ENCODE measurements around the gene GLI3. TPM values are rescaled to one million over a fixed set of nuclear protein-coding genes. Genes with fewer than 3 reads are reported as not detected.

The GLI3 gene
- total RNA-seq, 1 donor from 2014 or later = not detected

- H3K9me3 Mint-ChIP-seq = no peaks in the 10 kb centered on the region
- H3K27ac Mint-ChIP-seq = no peak overlapping the region
- no peaks in the 10 kb centered on the region for H3K4me1 Mint-ChIP-seq (ENCODE audit: low read depth)
- no peaks in the 10 kb centered on the region for H3K36me3 Mint-ChIP-seq (ENCODE audit: low read depth)
- DNase-seq (ENCODE audit: low spot score) = no peak
- H3K27me3 Mint-ChIP-seq (ENCODE audit: insufficient read depth) = no peaks in the 10 kb centered on the region
- H3K4me3 Mint-ChIP-seq = no peak overlapping the region
- intact Hi-C loops (cut with micrococcal nuclease) = no loop called here
Observed at GRCh38 chr7:42176724-42177101, 60.3 kb downstream of the GLI3 start.

GRCh38 chr7:42175834-42176723, 60.9 kb downstream of the GLI3 start:
- no peak for DNase-seq (ENCODE audit: low spot score)
- H3K27me3 Mint-ChIP-seq (ENCODE audit: insufficient read depth) = no peaks in the 10 kb centered on the region
- intact Hi-C loops (cut with micrococcal nuclease) = no loop called here
- H3K4me1 Mint-ChIP-seq (ENCODE audit: low read depth) = no peaks in the 10 kb centered on the region
- H3K4me3 Mint-ChIP-seq = no peak overlapping the region
- H3K27ac Mint-ChIP-seq = no peak overlapping the region
- H3K9me3 Mint-ChIP-seq = no peaks in the 10 kb centered on the region
- no peaks in the 10 kb centered on the region for H3K36me3 Mint-ChIP-seq (ENCODE audit: low read depth)

- H3K9me3 Mint-ChIP-seq = no peaks in the 10 kb centered on the region
- no peaks in the 10 kb centered on the region for H3K36me3 Mint-ChIP-seq (ENCODE audit: low read depth)
- H3K4me1 Mint-ChIP-seq (ENCODE audit: low read depth) = no peaks in the 10 kb centered on the region
- no peak for DNase-seq (ENCODE audit: low spot score)
- H3K27ac Mint-ChIP-seq = no peak overlapping the region
- intact Hi-C loops (cut with micrococcal nuclease) = no loop called here
- no peak overlapping the region for H3K4me3 Mint-ChIP-seq
- H3K27me3 Mint-ChIP-seq (ENCODE audit: insufficient read depth) = no peaks in the 10 kb centered on the region
Observed at GRCh38 chr7:42174391-42174912, 62.6 kb downstream of the GLI3 start.

GRCh38 chr7:42170724-42171123, 66.3 kb downstream of the GLI3 start:
- H3K27ac Mint-ChIP-seq = no peak overlapping the region
- no peak overlapping the region for H3K4me3 Mint-ChIP-seq
- H3K27me3 Mint-ChIP-seq (ENCODE audit: insufficient read depth) = no peaks in the 10 kb centered on the region
- DNase-seq (ENCODE audit: low spot score) = no peak
- H3K4me1 Mint-ChIP-seq (ENCODE audit: low read depth) = no peaks in the 10 kb centered on the region
- no peaks in the 10 kb centered on the region for H3K36me3 Mint-ChIP-seq (ENCODE audit: low read depth)
- H3K9me3 Mint-ChIP-seq = no peaks in the 10 kb centered on the region
- intact Hi-C loops (cut with micrococcal nuclease) = no loop called here

GRCh38 chr7:42168512-42168911, 68.5 kb downstream of the GLI3 start:
- Mint-ChIP-seq H3K9me3 (no peaks in the 10 kb centered on the region), H3K4me3 (no peak overlapping the region), H3K36me3 (ENCODE audit: low read depth) (no peaks in the 10 kb centered on the region), H3K27me3 (ENCODE audit: insufficient read depth) (no peaks in the 10 kb centered on the region), H3K4me1 (ENCODE audit: low read depth) (no peaks in the 10 kb centered on the region), H3K27ac (no peak overlapping the region)
- no peak for DNase-seq (ENCODE audit: low spot score)
- intact Hi-C loops (cut with micrococcal nuclease) = no loop called here

GRCh38 chr7:42167631-42168236, 69.3 kb downstream of the GLI3 start:
- intact Hi-C loops (cut with micrococcal nuclease) = no loop called here
- no peaks in the 10 kb centered on the region for H3K36me3 Mint-ChIP-seq (ENCODE audit: low read depth)
- H3K9me3 Mint-ChIP-seq = no peaks in the 10 kb centered on the region
- H3K27me3 Mint-ChIP-seq (ENCODE audit: insufficient read depth) = no peaks in the 10 kb centered on the region
- H3K4me3 Mint-ChIP-seq = no peak overlapping the region
- H3K27ac Mint-ChIP-seq = no peak overlapping the region
- DNase-seq (ENCODE audit: low spot score) = no peak
- no peaks in the 10 kb centered on the region for H3K4me1 Mint-ChIP-seq (ENCODE audit: low read depth)

- H3K9me3 Mint-ChIP-seq = no peaks in the 10 kb centered on the region
- H3K4me1 Mint-ChIP-seq (ENCODE audit: low read depth) = no peaks in the 10 kb centered on the region
- no peaks in the 10 kb centered on the region for H3K36me3 Mint-ChIP-seq (ENCODE audit: low read depth)
- no peak overlapping the region for H3K27ac Mint-ChIP-seq
- no peaks in the 10 kb centered on the region for H3K27me3 Mint-ChIP-seq (ENCODE audit: insufficient read depth)
- intact Hi-C loops (cut with micrococcal nuclease) = no loop called here
- DNase-seq (ENCODE audit: low spot score) = no peak
- H3K4me3 Mint-ChIP-seq = no peak overlapping the region
Observed at GRCh38 chr7:42167206-42167605, 69.8 kb downstream of the GLI3 start.

- Mint-ChIP-seq H3K4me3 (no peak overlapping the region), H3K4me1 (ENCODE audit: low read depth) (no peaks in the 10 kb centered on the region), H3K27ac (no peak overlapping the region), H3K9me3 (no peaks in the 10 kb centered on the region), H3K36me3 (ENCODE audit: low read depth) (no peaks in the 10 kb centered on the region), H3K27me3 (ENCODE audit: insufficient read depth) (peaks cover 2% of the 10 kb centered on the region)
- intact Hi-C loops (cut with micrococcal nuclease) = no loop called here
- DNase-seq (ENCODE audit: low spot score) = no peak
Observed at GRCh38 chr7:42164881-42165428, 72.1 kb downstream of the GLI3 start.

- intact Hi-C loops (cut with micrococcal nuclease) = no loop called here
Observed at GRCh38 chr7:42162560-42163325, 74.3 kb downstream of the GLI3 start.

GRCh38 chr7:42161719-42162118, 75.3 kb downstream of the GLI3 start:
- Mint-ChIP-seq H3K27ac (no peak overlapping the region), H3K4me1 (ENCODE audit: low read depth) (no peaks in the 10 kb centered on the region), H3K9me3 (no peaks in the 10 kb centered on the region), H3K36me3 (ENCODE audit: low read depth) (no peaks in the 10 kb centered on the region), H3K27me3 (ENCODE audit: insufficient read depth) (peaks cover 2% of the 10 kb centered on the region), H3K4me3 (no peak overlapping the region)
- intact Hi-C loops (cut with micrococcal nuclease) = no loop called here
- DNase-seq (ENCODE audit: low spot score) = no peak

More at GRCh38 chr7:42162560-42163325, 74.3 kb downstream of the GLI3 start:
- Mint-ChIP-seq H3K27ac (no peak overlapping the region), H3K4me1 (ENCODE audit: low read depth) (no peaks in the 10 kb centered on the region), H3K27me3 (ENCODE audit: insufficient read depth) (peaks cover 2% of the 10 kb centered on the region), H3K36me3 (ENCODE audit: low read depth) (no peaks in the 10 kb centered on the region), H3K9me3 (no peaks in the 10 kb centered on the region), H3K4me3 (no peak overlapping the region)
- no peak for DNase-seq (ENCODE audit: low spot score)

GRCh38 chr7:42161110-42161509, 75.9 kb downstream of the GLI3 start:
- Mint-ChIP-seq H3K4me1 (ENCODE audit: low read depth) (no peaks in the 10 kb centered on the region), H3K27me3 (ENCODE audit: insufficient read depth) (peaks cover 2% of the 10 kb centered on the region), H3K36me3 (ENCODE audit: low read depth) (no peaks in the 10 kb centered on the region), H3K9me3 (no peaks in the 10 kb centered on the region), H3K27ac (no peak overlapping the region), H3K4me3 (no peak overlapping the region)
- intact Hi-C loops (cut with micrococcal nuclease) = no loop called here
- no peak for DNase-seq (ENCODE audit: low spot score)

GRCh38 chr7:42159130-42159529, 77.9 kb downstream of the GLI3 start:
- no peaks in the 10 kb centered on the region for H3K4me1 Mint-ChIP-seq (ENCODE audit: low read depth)
- H3K36me3 Mint-ChIP-seq (ENCODE audit: low read depth) = no peaks in the 10 kb centered on the region
- H3K4me3 Mint-ChIP-seq = no peak overlapping the region
- intact Hi-C loops (cut with micrococcal nuclease) = no loop called here
- DNase-seq (ENCODE audit: low spot score) = no peak
- H3K27ac Mint-ChIP-seq = no peak overlapping the region
- H3K27me3 Mint-ChIP-seq (ENCODE audit: insufficient read depth) = peaks cover 2% of the 10 kb centered on the region
- no peaks in the 10 kb centered on the region for H3K9me3 Mint-ChIP-seq

Measured in activated T-helper 1 cell treated with anti-CD3 and anti-CD28 coated beads, Interleukin-12 subunit alpha, Interleukin-12 subunit beta, Interleukin-2, Interleukin-4 antibody, amounts not matched to agents 30 ng/mL and 10 ng/mL and 1 ng/mL, durations not matched to agents 14 hours and 24 hours and 36 hours (primary cell).